Fibroblast of lung (primary cell): Measurements from ENCODE around the gene MCTP1. TPM values are rescaled to one million over a fixed set of nuclear protein-coding genes. Genes with fewer than 3 reads are reported as not detected.

Experiments used
- DNase-seq, 2 donors: peaks; one replicate each; pipeline versions ENCODE4 v3.0.0 to v3.0.0-alpha.2; 2010; ENCODE audit warnings: low read depth in 2 of 2
- H2AFZ ChIP-seq: 2 replicates; pipeline ENCODE4 v1.5.1; 2012; ENCODE audit warnings: low read length, control low read depth, inconsistent platforms
- H3K27ac ChIP-seq: 2 replicates; pipeline ENCODE4 v1.5.1; 2011; ENCODE audit warnings: low read length, control low read depth; ENCODE audit not compliant: insufficient read depth
- H3K27me3 ChIP-seq: 2 replicates; pipeline ENCODE4 v1.5.1; 2011; ENCODE audit warnings: mild to moderate bottlenecking, low read length; ENCODE audit not compliant: control insufficient read depth, insufficient read depth
- H3K36me3 ChIP-seq: 2 replicates; pipeline ENCODE4 v1.5.1; 2011; ENCODE audit warnings: low read length; ENCODE audit not compliant: control insufficient read depth, insufficient read depth
- H3K4me1 ChIP-seq: 2 replicates; pipeline ENCODE4 v1.5.1; 2011; ENCODE audit warnings: low read length; ENCODE audit not compliant: control insufficient read depth, insufficient read depth; ENCODE audit errors: extremely low read depth
- H3K4me2 ChIP-seq: 2 replicates; pipeline ENCODE4 v1.5.1; 2011; ENCODE audit warnings: low read length, control low read depth; ENCODE audit not compliant: insufficient read depth; ENCODE audit errors: extremely low read depth
- H3K4me3 ChIP-seq, 4 experiments: fragments of 200-600 bp in 1 of 4; sonication (generic) in 1 of 4; replicated peaks in 1 of 4; 2 replicates each; pipeline ENCODE4 v1.5.1; 2011 to 2016; ENCODE audit warnings: low read length in 4 of 4, low read depth in 3 of 4, mild to moderate bottlenecking in 3 of 4, control low read depth in 2 of 4, inconsistent platforms in 1 of 4, mixed read lengths in 1 of 4; ENCODE audit not compliant: insufficient read depth in 1 of 4; ENCODE audit errors: control extremely low read depth in 1 of 4
- H3K79me2 ChIP-seq: 2 replicates; pipeline ENCODE4 v1.5.1; 2012; ENCODE audit warnings: mild to moderate bottlenecking, low read length, inconsistent platforms; ENCODE audit not compliant: control insufficient read depth, insufficient read depth
- H3K9ac ChIP-seq: 2 replicates; pipeline ENCODE4 v1.5.1; 2011; ENCODE audit warnings: mild to moderate bottlenecking, low read length, control low read depth; ENCODE audit not compliant: insufficient read depth
- H3K9me3 ChIP-seq: 2 replicates; pipeline ENCODE4 v1.5.1; 2012; ENCODE audit warnings: low read depth, low read length; ENCODE audit not compliant: control insufficient read depth, insufficient read depth
- H4K20me1 ChIP-seq: 2 replicates; pipeline ENCODE4 v1.5.1; 2011; ENCODE audit warnings: low read length; ENCODE audit not compliant: control insufficient read depth, insufficient read depth; ENCODE audit errors: extremely low read depth
- EZH2 ChIP-seq: IDR thresholded peaks from 2 replicates; pipeline ENCODE4 v1.5.1; 2012; ENCODE audit warnings: low read length, control low read depth, mild to moderate bottlenecking; ENCODE audit errors: missing control alignments
- polyA plus RNA-seq, 2 donors: library from polyadenylated mRNA; depleted of rRNA in 1 of 2; stranded (reverse) in 1 of 2; unstranded in 1 of 2; fragments of >200 nt; gene quantifications; 2 replicates each; pipeline ENCODE4 v1.2.1, GENCODE V29; 2011 to 2012; ENCODE audit warnings: missing spikeins in 1 of 2
- total RNA-seq: library from RNA; depleted of rRNA; stranded (reverse); fragments of >200 nt; gene quantifications from 2 replicates; pipeline ENCODE4 v1.2.1, GENCODE V29; 2014
- TF ChIP-seq, protein P1 (sequence below), 2 donors: IDR thresholded peaks in 1 of 2; conservative IDR thresholded peaks in 1 of 2; 1 replicate in 1 of 2; 2 replicates in 1 of 2; pipeline ENCODE4 v1.5.1; 2011 to 2012; ENCODE audit warnings: low read length in 2 of 2, control low read depth in 1 of 2, inconsistent platforms in 1 of 2, low read depth in 1 of 2, mild to moderate bottlenecking in 1 of 2

The MCTP1 gene
- total and polyA plus RNA-seq, 2 donors (not counting 1 experiment from before 2014, with no cell fraction given): 0.78 to 7.9 TPM

DNA sequence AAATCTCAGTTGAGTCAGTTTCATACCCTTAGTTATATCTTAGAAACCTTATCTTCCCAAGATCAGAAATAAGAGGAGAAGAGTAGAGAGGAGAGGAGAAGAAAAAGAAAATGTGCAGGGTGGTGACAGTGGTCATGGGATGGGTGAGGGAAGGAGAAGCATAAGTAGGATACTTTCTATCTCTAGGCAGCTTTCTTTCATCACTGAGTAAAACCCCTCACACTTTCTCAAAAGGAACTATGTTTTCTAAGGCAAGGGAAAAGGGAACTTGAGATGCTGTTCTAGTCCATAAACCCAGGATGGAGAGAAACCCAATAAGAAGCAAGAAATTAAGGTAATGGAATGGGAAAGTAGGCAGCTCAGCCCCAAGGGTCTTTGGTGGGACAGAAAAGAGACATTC is 225.3 kb downstream of the MCTP1 start:
- TF ChIP-seq EZH2: no peak
- TF ChIP-seq, protein P1, sequence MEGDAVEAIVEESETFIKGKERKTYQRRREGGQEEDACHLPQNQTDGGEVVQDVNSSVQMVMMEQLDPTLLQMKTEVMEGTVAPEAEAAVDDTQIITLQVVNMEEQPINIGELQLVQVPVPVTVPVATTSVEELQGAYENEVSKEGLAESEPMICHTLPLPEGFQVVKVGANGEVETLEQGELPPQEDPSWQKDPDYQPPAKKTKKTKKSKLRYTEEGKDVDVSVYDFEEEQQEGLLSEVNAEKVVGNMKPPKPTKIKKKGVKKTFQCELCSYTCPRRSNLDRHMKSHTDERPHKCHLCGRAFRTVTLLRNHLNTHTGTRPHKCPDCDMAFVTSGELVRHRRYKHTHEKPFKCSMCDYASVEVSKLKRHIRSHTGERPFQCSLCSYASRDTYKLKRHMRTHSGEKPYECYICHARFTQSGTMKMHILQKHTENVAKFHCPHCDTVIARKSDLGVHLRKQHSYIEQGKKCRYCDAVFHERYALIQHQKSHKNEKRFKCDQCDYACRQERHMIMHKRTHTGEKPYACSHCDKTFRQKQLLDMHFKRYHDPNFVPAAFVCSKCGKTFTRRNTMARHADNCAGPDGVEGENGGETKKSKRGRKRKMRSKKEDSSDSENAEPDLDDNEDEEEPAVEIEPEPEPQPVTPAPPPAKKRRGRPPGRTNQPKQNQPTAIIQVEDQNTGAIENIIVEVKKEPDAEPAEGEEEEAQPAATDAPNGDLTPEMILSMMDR (conservative IDR thresholded peaks at IDR 0.05 in 1 of 2, IDR thresholded peaks at IDR 0.05 in 1 of 2; ENCODE audit: low read depth in 1 of 2, low read length in 2 of 2): no peak
- Histone ChIP-seq H4K20me1 (no peaks in the 10 kb centered on the region), H3K27ac (no peak overlapping the region), H3K27me3 (no peaks in the 10 kb centered on the region), H3K4me1 (no peaks in the 10 kb centered on the region), H3K36me3 (no peaks in the 10 kb centered on the region), H3K79me2 (no peaks in the 10 kb centered on the region), H3K4me3 (no peak overlapping the region), H3K9ac (no peak overlapping the region), H3K9me3 (no peaks in the 10 kb centered on the region), H3K4me2 (no peak overlapping the region), H2AFZ (no peak overlapping the region)
- no peak for DNase-seq

DNA sequence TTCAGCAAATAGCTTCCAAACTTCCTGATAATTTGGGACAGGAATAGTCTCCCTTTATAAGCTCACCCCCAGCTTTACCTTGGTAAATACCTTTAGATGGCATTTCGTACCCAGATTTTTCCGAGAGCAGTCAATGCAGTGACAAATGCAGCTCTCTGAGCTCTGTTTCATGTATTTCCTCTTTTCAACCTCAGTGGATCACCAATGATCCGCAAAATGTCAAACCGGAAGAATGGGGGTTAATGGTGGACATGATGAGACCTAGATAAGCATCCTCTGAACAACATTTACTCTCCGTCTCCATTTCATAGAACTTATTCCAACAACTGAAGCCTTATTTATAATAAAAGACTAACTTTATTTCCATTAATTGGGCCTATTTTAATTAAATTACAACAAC is 227.3 kb downstream of the MCTP1 start:
- no peak for TF ChIP-seq EZH2
- TF ChIP-seq, protein P1 (conservative IDR thresholded peaks at IDR 0.05 in 1 of 2, IDR thresholded peaks at IDR 0.05 in 1 of 2; ENCODE audit: low read depth in 1 of 2, low read length in 2 of 2): no peak
- Histone ChIP-seq H3K9ac (no peak overlapping the region), H4K20me1 (no peaks in the 10 kb centered on the region), H3K4me1 (no peaks in the 10 kb centered on the region), H3K27me3 (no peaks in the 10 kb centered on the region), H3K4me3 (no peak overlapping the region), H3K79me2 (no peaks in the 10 kb centered on the region), H3K27ac (no peak overlapping the region), H3K36me3 (no peaks in the 10 kb centered on the region), H2AFZ (no peak overlapping the region), H3K4me2 (no peak overlapping the region), H3K9me3 (no peaks in the 10 kb centered on the region)
- DNase-seq: no peak

DNA sequence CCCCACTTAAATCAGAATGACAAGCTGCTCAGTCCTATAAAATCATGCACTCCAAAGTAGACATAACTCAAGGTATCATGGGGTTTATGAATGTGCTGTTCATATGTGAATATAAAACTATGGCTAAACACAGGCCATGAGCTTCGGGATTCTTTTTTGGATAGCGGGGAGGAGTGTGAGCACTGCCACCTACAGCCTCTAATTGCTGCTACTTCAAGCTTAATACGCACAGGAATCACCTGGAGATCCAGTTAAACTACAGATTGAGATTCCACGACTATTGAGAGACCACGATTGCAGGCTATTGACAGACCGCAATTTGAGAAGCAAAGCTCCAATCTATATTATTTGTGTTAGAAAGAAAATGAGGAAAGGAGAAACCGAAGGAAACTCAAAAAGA is 231.6 kb downstream of the MCTP1 start:
- no peak overlapping the region for H3K4me2 ChIP-seq
- H3K79me2 ChIP-seq: no peaks in the 10 kb centered on the region
- H3K4me3 ChIP-seq: no peak overlapping the region
- no peak overlapping the region for H2AFZ ChIP-seq
- no peak overlapping the region for H3K27ac ChIP-seq
- no peak for TF ChIP-seq EZH2
- TF ChIP-seq, protein P1 (conservative IDR thresholded peaks at IDR 0.05 in 1 of 2, IDR thresholded peaks at IDR 0.05 in 1 of 2; ENCODE audit: low read depth in 1 of 2, low read length in 2 of 2): no peak
- DNase-seq: no peak
- H3K9me3 ChIP-seq: no peaks in the 10 kb centered on the region
- no peaks in the 10 kb centered on the region for H4K20me1 ChIP-seq
- no peaks in the 10 kb centered on the region for H3K36me3 ChIP-seq
- H3K27me3 ChIP-seq: no peaks in the 10 kb centered on the region
- no peak overlapping the region for H3K9ac ChIP-seq
- H3K4me1 ChIP-seq: no peaks in the 10 kb centered on the region
